GM18498 (cell line): ENCODE results near the gene CALD1.
"Not testable (repeated sequence)": the region's sequence is repeated elsewhere in the genome, so short reads cannot be mapped to it uniquely, and the experiment has no call there.

Source experiments
- ATAC-seq: cut with Tn5 transposase; IDR thresholded peaks from one replicate; pipeline ENCODE4 v1.9.1; 2021; ENCODE audit warnings: mild to moderate bottlenecking, moderate library complexity; ENCODE audit not compliant: unreplicated experiment

Gene CALD1

GRCh38 chr7:134942690-134943466 is 163.4 kb downstream of the CALD1 start:
- ATAC-seq: no peak

- ATAC-seq: no peak
Observed at GRCh38 chr7:134943785-134944400, 164.5 kb downstream of the CALD1 start.

GRCh38 chr7:134945691-134946090 is 166.3 kb downstream of the CALD1 start:
- no peak for ATAC-seq

GRCh38 chr7:134946260-134946659 is 166.8 kb downstream of the CALD1 start:
- ATAC-seq: no peak

GRCh38 chr7:134947329-134947728 is 167.9 kb downstream of the CALD1 start:
- no peak for ATAC-seq

GRCh38 chr7:134947831-134948230 is 168.4 kb downstream of the CALD1 start:
- ATAC-seq: no peak

GRCh38 chr7:134948246-134948645 is 168.8 kb downstream of the CALD1 start:
- no peak for ATAC-seq

GRCh38 chr7:134948736-134949135 is 169.3 kb downstream of the CALD1 start:
- no peak for ATAC-seq

- ATAC-seq: no peak
Observed at GRCh38 chr7:134949171-134949570, 169.7 kb downstream of the CALD1 start.

- no peak for ATAC-seq
Observed at GRCh38 chr7:134954197-134955082, 175.0 kb downstream of the CALD1 start.

GRCh38 chr7:134957005-134957404 is 177.6 kb downstream of the CALD1 start:
- no peak for ATAC-seq

GRCh38 chr7:134959810-134960209 is 180.4 kb downstream of the CALD1 start:
- ATAC-seq: no peak

GRCh38 chr7:134962270-134962780 is 182.9 kb downstream of the CALD1 start:
- no peak for ATAC-seq

GRCh38 chr7:134963036-134963435 is 183.6 kb downstream of the CALD1 start:
- ATAC-seq: no peak

GRCh38 chr7:134966691-134967090 is 187.3 kb downstream of the CALD1 start:
- no peak for ATAC-seq

- ATAC-seq: no peak
Observed at GRCh38 chr7:134968110-134968509, 188.7 kb downstream of the CALD1 start.

- ATAC-seq: not testable (repeated sequence)
Observed at GRCh38 chr7:134981645-134982044, 202.2 kb downstream of the CALD1 start.

- peak; percentile 53 for ATAC-seq
Observed at GRCh38 chr7:134985894-134986362, 206.5 kb downstream of the CALD1 start.

- peak; percentile 92 for ATAC-seq
Observed at GRCh38 chr7:134986363-134987251, 207.2 kb downstream of the CALD1 start, which contains the start of gene AGBL3. TSS of gene AGBL3 (plus strand) at chr7:134986508. CDS start at chr7:134987934, 1,426 bp downstream.

- no peak for ATAC-seq
Observed at GRCh38 chr7:134988161-134988560, 208.7 kb downstream of the CALD1 start.
